Activated T-helper 17 cell treated with anti-CD3 and anti-CD28 coated beads, Interleukin-2, amount 50 U/mL, for 72 hours (primary cell): ENCODE data around the gene CABP4. TPM values are rescaled to one million over a fixed set of nuclear protein-coding genes. Genes with fewer than 3 reads are reported as not detected.

Source experiments
- ATAC-seq: fragments of 150-1000 bp; cut with Tn5 transposase; replicated peaks from 2 replicates; pipeline ENCODE4 v1.10.0; 2021; ENCODE audit warnings: mild to moderate bottlenecking, moderate library complexity
- H3K27ac Mint-ChIP-seq: one replicate; pipeline ENCODE4 v1.8.0; 2022; ENCODE audit warnings: mixed read lengths
- H3K27me3 Mint-ChIP-seq: one replicate; pipeline ENCODE4 v1.8.0; 2022; ENCODE audit warnings: mixed read lengths
- H3K36me3 Mint-ChIP-seq: one replicate; pipeline ENCODE4 v1.8.0; 2022; ENCODE audit warnings: low read depth, mild to moderate bottlenecking, mixed read lengths
- H3K4me1 Mint-ChIP-seq: one replicate; pipeline ENCODE4 v1.8.0; 2022; ENCODE audit warnings: mixed read lengths
- H3K4me3 Mint-ChIP-seq: one replicate; pipeline ENCODE4 v1.8.0; 2022; ENCODE audit warnings: mild to moderate bottlenecking, mixed read lengths
- H3K9me3 Mint-ChIP-seq: one replicate; pipeline ENCODE4 v1.8.0; 2022; ENCODE audit warnings: mixed read lengths
- total RNA-seq, 2 donors: library from RNA; stranded (reverse); gene quantifications; one replicate each; pipeline ENCODE4 v1.2.3, GENCODE V29; 2022

Gene CABP4
- total RNA-seq, 2 donors from 2014 or later, result 0.32 to 2.2 TPM

DNA sequence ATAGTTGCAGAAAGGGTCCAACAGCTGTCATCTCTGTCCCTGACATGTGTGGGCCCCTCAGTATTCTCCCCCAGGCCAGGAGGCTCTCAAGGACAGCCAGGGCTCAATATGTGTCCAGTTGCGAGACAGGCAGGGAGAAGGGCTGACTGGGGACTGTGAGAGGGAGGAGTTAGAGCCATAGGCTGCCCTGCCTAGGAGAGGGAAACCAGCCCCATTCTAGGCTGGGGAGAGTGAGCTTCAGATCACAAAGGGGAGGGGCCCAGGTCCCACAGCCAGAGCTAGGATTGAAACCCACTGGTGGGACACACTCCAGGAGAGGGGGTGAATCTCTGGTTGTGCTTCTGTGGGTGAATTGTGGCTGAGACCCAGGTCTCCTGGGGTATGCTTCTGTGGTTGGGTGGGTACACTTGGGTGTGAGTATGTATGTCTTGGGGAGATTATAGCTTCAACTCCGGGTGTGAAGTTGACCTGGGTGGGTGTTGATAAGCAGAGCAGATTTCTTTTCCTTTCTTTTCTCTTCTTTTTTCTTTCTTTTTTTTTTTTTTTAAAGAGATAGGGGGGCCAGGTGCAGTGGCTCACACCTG is 41.8 kb upstream of the CABP4 start:
- no peak for ATAC-seq
- H3K36me3 Mint-ChIP-seq, result peaks cover 22% of the 10 kb centered on the region
- peaks cover 39% of the 10 kb centered on the region for H3K4me1 Mint-ChIP-seq
- peak overlapping the region; percentile 75 for H3K27ac Mint-ChIP-seq
- no peaks in the 10 kb centered on the region for H3K27me3 Mint-ChIP-seq
- no peak overlapping the region for H3K4me3 Mint-ChIP-seq
- no peaks in the 10 kb centered on the region for H3K9me3 Mint-ChIP-seq

DNA sequence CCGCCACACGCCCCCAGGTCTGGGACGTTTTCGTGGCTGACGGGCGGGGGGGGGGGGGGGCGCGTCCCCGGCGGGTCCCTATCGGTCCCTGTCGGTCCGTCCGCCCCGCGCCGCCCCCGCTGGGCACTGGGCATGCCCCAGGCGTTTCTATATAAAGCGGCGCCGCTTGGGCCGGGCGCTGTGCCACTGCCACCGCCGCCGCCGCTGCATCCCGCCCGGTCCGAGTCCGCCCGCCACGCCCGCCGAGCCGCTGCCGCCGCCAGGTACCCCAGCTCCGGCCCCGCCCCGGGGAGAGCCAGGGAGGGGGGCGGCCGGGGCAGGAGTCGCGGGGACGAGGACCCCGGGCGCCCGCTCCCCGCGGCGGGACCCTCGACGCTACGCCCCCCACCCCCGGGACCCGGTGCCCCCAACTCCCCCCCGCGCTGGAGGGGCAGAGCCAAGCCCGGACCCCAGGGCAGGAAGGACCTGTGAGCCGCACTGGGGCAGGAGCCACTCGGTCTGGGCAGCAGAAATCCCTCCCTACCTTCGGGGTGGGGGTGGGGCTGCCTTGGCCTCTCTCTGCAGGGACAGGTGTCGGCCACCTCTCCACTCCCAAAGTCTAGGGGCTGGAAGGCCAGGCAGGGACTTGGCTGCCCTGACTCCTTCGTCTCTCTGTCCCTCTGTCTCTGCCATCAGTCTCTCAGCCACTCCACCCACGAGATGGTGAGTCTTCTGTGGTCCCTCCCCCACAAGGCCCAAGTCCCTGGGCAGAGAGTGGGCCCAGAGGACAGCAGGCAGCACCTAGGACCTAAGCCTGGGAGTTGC is 39.5 kb upstream of the CABP4 start, which contains the start of gene CARNS1:
CARNS1 (plus strand) TSS at position 178 of the 804 bp plus-strand sequence; CDS start at position 700, 522 bp downstream.
- peak; percentile 28 for ATAC-seq
- peak within 1 kb of the TSS; percentile 86 for H3K27ac Mint-ChIP-seq
- no peaks in the 10 kb centered on the region for H3K9me3 Mint-ChIP-seq
- H3K36me3 Mint-ChIP-seq, result peaks cover 4% of the 10 kb centered on the region
- H3K4me1 Mint-ChIP-seq, result peaks cover 31% of the 10 kb centered on the region
- H3K27me3 Mint-ChIP-seq, result no peaks in the 10 kb centered on the region
- H3K4me3 Mint-ChIP-seq, result peak within 1 kb of the TSS; percentile 80

DNA sequence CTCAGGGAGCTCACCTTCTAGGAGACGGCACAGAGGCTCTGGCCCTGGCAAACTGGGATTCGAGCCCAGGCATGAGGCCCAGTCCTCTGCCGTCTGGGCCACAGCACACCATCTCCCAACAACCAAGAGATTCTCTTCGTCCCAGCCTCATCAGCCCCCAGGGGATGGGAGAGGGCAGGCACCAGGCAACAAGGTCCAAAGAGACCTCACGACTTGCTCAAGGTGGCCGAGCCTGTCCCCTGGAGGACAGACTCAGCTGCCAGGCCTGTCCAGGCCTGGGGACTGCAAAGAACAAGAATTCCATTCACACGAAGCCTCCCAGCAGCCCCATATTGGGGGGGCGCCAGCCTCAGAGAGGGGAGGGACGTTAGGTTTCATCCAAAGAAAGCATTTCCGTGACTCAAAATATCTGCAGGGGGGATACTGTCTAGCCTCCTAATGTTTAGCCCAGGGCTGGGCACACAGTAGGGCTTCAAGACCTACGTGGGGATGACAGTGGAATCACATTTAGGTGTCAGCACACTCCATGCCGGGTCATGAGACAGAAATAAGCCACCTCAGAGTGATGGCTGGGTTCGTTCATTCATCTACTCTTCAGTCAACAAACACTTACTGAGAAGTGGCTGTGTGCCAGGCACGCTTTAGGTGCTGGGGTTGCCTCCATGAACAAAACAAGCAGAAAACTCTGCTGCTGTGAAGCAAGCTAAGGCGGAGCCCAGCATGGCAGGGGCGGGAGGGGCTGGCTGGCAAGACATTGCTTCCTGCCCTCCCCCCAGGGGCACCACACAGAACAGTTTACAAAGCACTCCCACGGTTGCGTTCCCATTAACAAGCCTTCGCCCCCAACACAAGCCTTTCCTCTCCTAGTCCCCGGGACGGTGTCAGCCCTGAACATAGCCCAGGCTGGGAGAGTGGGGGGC is 38.5 kb upstream of the CABP4 start:
- no peak for ATAC-seq
- Mint-ChIP-seq H3K4me3 (peak overlapping the region; percentile 80), H3K9me3 (no peaks in the 10 kb centered on the region), H3K36me3 (no peaks in the 10 kb centered on the region), H3K4me1 (peaks cover 31% of the 10 kb centered on the region), H3K27me3 (no peaks in the 10 kb centered on the region), H3K27ac (peak overlapping the region; percentile 86)

DNA sequence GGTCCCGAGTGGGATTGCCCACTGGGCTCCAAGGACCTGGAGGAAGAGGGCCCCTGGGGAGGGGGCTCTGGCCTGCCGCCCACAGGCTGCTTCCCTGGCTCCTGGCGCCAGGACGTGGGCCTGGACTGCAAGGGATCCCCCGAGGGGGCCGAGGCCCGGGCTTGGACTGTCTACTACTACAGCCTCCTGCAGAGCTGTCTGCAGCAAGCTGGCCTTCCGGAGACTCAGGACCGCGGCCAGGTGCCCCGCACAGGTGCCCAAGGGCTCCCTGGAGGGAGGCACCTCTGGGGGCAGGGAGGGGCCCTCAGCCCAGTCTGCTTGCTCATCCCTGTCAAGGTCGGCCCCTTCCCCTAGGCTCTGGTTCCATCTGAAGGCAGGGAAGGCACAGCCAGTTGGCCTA is 37.7 kb upstream of the CABP4 start:
- no peak for ATAC-seq
- no peaks in the 10 kb centered on the region for H3K9me3 Mint-ChIP-seq
- H3K27me3 Mint-ChIP-seq, result no peaks in the 10 kb centered on the region
- peaks cover 25% of the 10 kb centered on the region for H3K4me1 Mint-ChIP-seq
- no peak overlapping the region for H3K27ac Mint-ChIP-seq
- peak overlapping the region; percentile 80 for H3K4me3 Mint-ChIP-seq
- H3K36me3 Mint-ChIP-seq, result no peaks in the 10 kb centered on the region

DNA sequence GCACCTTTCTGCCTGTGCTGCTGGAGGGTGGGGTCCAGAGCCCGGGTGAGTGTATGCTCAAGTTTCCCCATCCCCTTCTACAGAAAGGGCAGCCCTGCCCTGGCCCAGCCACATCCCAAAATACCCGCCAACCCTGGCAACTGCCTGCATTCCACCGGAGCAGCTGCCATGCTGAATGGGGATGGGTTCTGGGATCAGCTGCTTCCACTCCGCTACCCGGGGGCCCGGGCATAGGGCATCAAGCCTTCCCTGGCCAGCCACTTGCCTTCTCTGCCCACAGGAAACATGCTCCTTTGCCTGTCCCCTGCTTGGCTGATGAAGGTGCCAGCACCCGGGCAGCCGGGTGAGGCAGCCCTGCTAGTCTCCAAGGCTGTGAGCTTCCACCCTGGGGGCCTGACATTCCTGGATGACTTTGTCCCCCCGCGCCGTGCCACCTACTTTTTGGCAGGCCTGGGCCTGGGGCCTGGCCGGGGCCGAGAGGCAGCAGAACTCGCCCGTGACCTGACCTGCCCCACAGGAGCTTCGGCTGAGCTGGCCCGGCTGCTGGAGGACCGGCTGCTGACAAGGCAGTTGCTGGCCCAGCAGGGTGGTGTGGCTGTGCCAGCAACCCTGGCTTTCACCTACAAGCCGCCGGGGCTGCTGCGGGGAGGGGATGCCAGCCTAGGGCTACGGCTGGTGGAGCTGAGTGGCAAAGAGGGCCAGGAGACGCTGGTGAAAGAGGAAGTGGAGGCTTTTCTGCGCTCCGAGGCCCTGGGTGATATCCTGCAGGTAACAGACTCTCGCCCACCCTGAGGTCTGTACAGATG is 36.5 kb upstream of the CABP4 start:
- H3K27ac Mint-ChIP-seq, result no peak overlapping the region
- no peaks in the 10 kb centered on the region for H3K9me3 Mint-ChIP-seq
- H3K27me3 Mint-ChIP-seq, result no peaks in the 10 kb centered on the region
- no peak for ATAC-seq
- H3K4me1 Mint-ChIP-seq, result peaks cover 21% of the 10 kb centered on the region
- peak overlapping the region; percentile 70 for H3K4me3 Mint-ChIP-seq
- H3K36me3 Mint-ChIP-seq, result no peaks in the 10 kb centered on the region

DNA sequence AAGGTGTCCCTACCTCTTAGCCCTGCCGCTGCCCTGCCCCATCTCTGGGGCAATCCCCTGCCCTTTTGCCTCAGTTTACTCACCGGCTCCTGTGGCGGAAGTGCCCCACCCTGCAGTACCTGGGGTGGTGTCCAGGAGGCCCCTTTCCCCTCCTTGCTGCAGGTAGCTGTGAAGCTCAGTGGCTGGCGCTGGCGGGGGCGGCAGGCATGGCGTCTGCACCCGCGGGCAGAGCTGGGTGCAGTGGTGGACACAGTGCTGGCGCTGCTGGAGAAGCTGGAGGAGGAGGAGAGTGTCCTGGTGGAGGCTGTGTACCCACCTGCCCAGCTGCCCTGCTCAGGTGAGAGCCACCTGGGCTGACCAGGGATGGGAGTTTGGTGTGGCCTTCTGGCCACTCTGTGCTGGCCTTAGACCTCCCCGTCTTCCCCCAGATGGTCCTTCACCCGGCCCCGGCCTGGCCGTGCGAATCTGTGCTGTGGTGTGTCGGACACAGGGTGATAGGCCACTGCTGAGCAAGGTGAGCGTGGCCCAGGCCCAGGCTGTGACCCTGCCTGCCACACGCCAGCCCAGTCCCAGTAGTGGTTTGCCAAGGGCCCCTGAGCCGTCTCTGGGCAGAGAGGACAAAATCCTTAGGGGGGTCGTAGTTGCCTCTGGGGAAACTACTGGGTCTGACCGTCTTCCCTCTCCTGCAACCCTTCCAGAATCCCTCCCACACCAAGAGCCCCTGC is 35.7 kb upstream of the CABP4 start:
- Mint-ChIP-seq H3K4me3 (peak overlapping the region; percentile 70), H3K27ac (no peak overlapping the region), H3K4me1 (peaks cover 21% of the 10 kb centered on the region), H3K27me3 (no peaks in the 10 kb centered on the region), H3K36me3 (no peaks in the 10 kb centered on the region), H3K9me3 (no peaks in the 10 kb centered on the region)
- no peak for ATAC-seq

DNA sequence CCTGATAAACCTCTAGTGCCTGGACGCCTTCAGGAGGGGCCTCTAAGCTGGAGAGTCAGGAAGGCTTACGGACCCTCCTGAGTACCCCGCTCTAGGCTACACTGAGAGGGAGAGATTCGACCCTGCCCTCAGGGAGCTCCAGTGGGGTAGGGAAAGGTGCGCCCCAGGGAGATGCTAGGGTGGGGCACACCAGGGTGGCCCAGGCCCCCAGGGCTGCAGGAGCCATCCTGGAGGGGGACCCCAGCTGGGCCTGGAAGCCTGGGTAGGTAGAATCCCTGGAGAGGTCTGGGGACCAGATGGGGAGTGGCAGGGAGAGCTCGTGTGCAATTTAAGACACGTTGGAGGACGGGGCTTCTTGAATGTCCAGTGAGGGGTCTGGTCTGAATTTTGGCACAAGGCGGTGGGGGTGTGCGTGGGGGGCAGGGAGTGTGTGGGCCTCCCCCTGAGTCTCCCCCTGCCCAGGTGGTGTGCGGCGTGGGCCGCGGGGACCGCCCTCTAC is 35.0 kb upstream of the CABP4 start:
- H3K36me3 Mint-ChIP-seq, result no peaks in the 10 kb centered on the region
- no peaks in the 10 kb centered on the region for H3K27me3 Mint-ChIP-seq
- peak overlapping the region; percentile 56 for H3K27ac Mint-ChIP-seq
- peaks cover 21% of the 10 kb centered on the region for H3K4me1 Mint-ChIP-seq
- no peak for ATAC-seq
- H3K9me3 Mint-ChIP-seq, result no peaks in the 10 kb centered on the region
- H3K4me3 Mint-ChIP-seq, result peak overlapping the region; percentile 70

DNA sequence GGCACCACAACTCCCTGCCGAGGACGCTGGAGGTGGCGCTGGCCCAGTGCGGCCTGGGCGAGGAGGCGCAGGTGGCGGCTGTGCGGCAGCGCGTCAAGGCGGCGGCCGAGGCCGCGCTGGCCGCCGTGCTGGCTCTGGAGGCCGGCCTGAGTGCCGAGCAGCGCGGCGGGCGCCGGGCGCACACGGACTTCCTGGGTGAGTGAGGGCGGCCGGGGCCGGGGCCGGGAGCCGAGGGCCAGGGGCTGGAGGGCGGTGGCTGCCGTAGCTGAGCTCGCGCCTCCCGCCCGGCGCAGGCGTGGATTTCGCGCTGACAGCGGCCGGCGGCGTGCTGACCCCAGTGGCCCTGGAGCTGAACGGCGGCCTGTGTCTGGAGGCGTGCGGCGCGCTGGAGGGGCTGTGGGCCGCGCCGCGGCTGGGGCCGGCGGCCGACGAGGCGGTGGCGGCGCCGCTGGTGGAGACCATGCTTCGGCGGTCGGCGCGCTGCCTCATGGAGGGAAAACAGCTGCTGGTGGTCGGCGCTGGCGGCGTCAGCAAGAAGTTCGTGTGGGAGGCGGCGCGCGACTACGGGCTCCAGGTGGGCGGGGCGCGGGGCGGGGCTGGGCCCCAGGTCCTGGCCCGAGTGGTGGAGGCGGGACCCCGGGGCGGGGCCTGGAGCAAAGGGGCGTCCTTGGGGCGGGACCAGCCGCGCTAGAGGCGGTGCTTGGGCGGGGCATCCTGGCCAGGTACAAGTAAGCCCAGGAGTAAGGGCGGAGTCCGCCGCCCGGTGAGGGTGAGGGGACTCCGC is 34.3 kb upstream of the CABP4 start:
- Mint-ChIP-seq H3K27ac (no peak overlapping the region), H3K27me3 (no peaks in the 10 kb centered on the region), H3K36me3 (no peaks in the 10 kb centered on the region), H3K4me3 (peak overlapping the region; percentile 70), H3K9me3 (no peaks in the 10 kb centered on the region), H3K4me1 (peaks cover 21% of the 10 kb centered on the region)
- peak; percentile 95 for ATAC-seq

DNA sequence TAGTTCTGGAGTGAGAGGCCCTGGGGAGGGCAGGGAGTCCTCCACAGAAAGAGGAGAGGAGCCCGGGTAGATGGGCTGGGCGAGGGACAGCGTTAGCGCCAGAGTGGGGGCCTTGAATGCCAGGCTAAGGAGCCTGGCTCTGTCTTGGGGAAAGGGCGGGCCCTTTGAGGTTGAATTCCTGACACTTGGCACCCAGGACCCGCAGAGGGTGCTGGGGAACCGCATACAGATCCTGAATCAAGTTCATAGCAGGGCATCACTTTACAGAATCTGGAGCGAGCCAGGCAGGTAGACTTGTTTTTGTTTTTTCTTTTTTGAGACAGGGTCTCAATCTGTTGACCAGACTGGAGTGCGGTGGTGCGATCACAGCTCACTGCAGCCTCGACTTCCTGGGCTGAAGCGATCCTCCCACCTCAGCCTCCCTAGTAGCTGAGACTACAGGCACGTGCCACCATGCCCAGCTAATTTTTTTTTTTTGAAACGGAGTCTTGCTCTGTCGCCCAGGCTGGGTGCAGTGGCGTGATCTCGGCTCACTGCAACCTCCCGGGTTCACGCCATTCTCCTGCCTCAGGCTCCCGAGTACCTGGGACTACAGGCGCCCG is 33.6 kb upstream of the CABP4 start:
- ATAC-seq, result no peak
- Mint-ChIP-seq H3K27ac (no peak overlapping the region), H3K4me3 (peak overlapping the region; percentile 64), H3K36me3 (no peaks in the 10 kb centered on the region), H3K9me3 (no peaks in the 10 kb centered on the region), H3K4me1 (peaks cover 15% of the 10 kb centered on the region), H3K27me3 (no peaks in the 10 kb centered on the region)

DNA sequence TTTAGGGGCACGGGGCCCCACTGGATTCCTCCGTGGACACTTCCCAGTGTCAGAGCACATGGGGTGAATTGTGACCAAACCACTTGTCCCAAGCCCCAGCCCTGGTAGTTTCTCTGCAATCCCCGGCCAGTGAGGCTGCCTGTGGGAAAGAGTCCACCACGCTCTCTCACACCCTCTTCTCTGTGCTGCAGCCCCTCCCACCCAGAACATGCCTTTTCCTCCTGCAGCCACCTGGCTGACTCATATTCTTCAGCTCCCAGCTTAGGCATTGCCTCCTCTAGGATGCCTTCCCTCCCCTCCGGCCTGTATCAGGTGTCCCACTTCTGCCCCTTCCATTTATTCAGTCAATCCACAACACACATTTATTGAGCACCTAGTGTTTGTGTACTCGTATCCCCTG is 32.3 kb upstream of the CABP4 start:
- no peak overlapping the region for H3K4me3 Mint-ChIP-seq
- H3K27ac Mint-ChIP-seq, result no peak overlapping the region
- H3K36me3 Mint-ChIP-seq, result peaks cover 6% of the 10 kb centered on the region
- H3K9me3 Mint-ChIP-seq, result no peaks in the 10 kb centered on the region
- H3K4me1 Mint-ChIP-seq, result peaks cover 7% of the 10 kb centered on the region
- no peaks in the 10 kb centered on the region for H3K27me3 Mint-ChIP-seq
- no peak for ATAC-seq

DNA sequence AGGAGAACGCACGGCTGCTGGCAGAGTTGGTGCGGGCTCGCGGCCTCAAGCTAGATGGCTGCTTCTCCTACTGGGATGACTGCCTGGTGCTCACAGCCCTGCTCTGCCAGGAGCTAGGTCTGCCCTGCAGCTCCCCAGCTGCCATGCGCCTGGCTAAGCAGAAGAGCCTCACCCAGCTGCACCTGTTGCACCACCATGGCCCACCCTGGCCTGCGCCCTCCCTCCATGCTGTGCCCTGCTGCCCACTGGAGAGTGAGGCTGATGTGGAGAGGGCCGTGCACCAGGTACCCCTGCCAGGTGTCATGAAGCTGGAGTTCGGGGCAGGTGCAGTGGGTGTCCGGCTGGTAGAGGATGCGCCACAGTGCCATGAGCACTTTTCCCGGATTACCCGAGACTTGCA is 31.7 kb upstream of the CABP4 start:
- no peaks in the 10 kb centered on the region for H3K9me3 Mint-ChIP-seq
- ATAC-seq, result no peak
- peaks cover 11% of the 10 kb centered on the region for H3K36me3 Mint-ChIP-seq
- no peaks in the 10 kb centered on the region for H3K27me3 Mint-ChIP-seq
- peaks cover 5% of the 10 kb centered on the region for H3K4me1 Mint-ChIP-seq
- no peak overlapping the region for H3K4me3 Mint-ChIP-seq
- no peak overlapping the region for H3K27ac Mint-ChIP-seq

DNA sequence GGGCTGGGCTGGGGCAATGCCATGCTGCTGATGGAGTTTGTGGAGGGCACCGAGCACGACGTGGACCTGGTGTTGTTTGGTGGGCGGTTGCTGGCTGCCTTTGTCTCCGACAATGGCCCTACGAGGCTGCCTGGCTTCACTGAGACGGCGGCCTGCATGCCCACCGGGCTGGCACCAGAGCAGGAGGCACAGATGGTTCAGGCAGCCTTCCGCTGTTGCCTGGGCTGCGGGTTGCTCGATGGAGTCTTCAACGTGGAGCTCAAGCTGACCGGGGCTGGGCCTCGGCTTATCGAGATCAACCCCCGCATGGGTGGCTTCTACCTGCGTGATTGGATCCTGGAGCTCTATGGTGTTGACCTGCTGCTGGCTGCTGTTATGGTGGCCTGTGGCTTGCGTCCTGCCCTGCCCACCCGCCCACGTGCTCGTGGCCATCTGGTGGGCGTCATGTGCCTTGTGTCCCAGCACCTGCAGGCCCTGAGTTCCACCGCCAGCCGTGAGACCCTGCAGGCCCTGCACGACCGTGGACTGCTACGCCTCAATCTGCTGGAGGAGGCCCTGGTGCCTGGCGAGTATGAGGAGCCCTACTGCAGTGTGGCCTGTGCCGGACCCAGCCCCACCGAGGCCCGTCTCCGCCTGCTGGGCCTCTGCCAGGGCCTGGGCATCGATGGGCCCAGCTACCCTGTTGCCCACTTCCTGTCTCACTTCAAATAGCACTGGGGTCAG is 31.1 kb upstream of the CABP4 start:
- no peaks in the 10 kb centered on the region for H3K27me3 Mint-ChIP-seq
- H3K9me3 Mint-ChIP-seq, result no peaks in the 10 kb centered on the region
- H3K4me1 Mint-ChIP-seq, result peaks cover 5% of the 10 kb centered on the region
- ATAC-seq, result no peak
- H3K4me3 Mint-ChIP-seq, result no peak overlapping the region
- peaks cover 16% of the 10 kb centered on the region for H3K36me3 Mint-ChIP-seq
- H3K27ac Mint-ChIP-seq, result no peak overlapping the region
